GM18873 (cell line): Measurements from ENCODE around the gene UNCX.
"Not testable (repeated sequence)": the region's sequence is repeated elsewhere in the genome, so short reads cannot be mapped to it uniquely, and the experiment has no call there.

Experiments
- ATAC-seq: cut with Tn5 transposase; IDR thresholded peaks from one replicate; pipeline ENCODE4 v1.9.1; 2021; ENCODE audit warnings: mild to moderate bottlenecking, moderate library complexity, moderate number of reproducible peaks; ENCODE audit not compliant: unreplicated experiment, low FRiP score

The UNCX gene

DNA sequence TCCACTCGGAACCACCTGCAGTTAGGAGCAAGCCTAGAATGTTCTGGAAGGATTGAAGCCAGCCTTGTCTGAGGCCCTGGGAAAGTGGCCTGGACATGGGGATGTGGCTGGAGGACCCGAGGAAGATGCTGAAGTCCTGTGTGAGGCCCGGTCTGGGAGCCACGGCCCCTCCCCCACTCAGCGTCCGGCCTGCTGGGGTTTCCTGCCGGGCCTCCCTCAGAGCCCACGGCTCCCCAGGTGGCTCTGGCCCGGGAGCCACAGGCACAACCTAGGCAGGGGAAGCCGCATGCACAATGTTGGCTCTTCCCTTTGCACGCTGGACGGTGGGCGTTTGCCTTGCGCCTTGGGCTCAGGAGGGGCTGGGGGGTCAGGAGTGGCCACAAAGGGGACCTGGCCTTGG lies 39.0 kb downstream of the UNCX start:
- no peak for ATAC-seq

DNA sequence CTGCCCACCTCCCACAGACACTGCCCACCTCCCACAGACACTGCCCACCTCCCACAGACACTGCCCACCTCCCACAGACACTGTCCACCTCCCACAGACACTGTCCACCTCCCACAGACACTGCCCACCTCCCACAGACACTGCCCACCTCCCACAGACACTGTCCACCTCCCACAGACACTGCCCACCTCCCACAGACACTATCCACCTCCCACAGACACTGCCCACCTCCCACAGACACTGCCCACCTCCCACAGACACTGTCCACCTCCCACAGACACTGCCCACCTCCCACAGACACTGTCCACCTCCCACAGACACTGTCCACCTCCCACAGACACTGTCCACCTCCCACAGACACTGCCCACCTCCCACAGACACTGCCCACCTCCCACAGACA lies 39.5 kb downstream of the UNCX start:
- ATAC-seq = not testable (repeated sequence)

DNA sequence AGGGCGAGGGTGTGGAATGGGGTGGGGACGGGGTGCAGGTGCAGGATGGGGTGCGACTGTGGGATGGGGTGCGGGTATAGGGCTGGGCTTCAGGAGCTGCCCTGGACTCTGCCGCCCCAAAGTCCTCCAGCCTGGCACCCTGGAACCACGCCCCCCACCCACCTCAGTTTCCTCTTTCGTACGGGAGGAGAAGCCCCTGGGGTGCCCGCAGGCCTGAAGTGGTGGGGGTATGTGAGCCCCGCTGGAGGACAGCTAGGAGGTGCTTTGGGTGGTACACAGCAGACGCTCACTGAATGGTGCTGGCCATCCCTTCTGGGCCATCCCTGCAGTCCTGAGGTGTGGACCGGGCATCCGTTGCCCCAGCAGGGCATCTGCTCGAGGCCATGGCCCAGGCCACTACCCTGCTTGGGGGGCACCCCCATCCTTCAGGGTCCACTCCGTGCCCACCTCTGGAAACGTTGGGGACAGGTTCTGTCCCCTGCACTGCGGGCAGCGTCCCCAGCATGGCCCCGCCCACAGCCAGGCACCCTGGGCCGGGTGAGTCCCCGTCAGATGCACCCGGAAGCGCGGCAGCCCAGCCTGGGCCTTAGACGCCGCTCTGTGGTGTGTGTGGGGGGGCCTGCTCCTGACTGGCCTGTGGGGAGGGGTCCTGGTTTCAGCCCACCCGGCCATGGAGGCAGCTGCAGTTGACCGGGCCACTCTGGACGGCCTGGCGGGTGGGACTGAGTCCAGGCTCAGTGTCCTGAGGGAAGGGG lies 41.6 kb downstream of the UNCX start:
- no peak for ATAC-seq

DNA sequence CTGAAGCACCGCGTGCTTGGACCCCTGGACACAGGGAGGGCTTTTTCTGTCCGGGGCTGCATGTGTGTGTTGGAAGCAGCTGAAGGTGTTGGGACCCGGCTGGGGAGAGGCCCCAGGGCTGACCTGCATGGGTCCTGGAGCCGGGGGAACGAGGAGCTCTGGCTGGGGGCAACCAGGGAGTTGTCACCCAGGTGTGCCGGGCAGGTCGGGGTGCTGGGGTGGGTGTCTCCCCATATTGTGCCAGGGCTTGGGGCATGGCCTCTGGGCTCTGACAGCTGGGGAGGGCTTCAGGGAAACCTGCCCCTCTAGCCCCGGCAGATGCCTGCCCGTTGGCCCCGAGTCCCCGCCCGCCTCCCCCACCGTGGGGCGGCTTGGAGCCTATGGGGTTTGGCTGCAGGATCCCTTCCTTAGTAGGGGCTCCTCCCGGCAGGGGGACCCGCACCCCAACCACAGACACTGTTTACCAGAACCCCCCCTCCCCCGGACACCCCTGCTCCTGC lies 42.3 kb downstream of the UNCX start:
- no peak for ATAC-seq

DNA sequence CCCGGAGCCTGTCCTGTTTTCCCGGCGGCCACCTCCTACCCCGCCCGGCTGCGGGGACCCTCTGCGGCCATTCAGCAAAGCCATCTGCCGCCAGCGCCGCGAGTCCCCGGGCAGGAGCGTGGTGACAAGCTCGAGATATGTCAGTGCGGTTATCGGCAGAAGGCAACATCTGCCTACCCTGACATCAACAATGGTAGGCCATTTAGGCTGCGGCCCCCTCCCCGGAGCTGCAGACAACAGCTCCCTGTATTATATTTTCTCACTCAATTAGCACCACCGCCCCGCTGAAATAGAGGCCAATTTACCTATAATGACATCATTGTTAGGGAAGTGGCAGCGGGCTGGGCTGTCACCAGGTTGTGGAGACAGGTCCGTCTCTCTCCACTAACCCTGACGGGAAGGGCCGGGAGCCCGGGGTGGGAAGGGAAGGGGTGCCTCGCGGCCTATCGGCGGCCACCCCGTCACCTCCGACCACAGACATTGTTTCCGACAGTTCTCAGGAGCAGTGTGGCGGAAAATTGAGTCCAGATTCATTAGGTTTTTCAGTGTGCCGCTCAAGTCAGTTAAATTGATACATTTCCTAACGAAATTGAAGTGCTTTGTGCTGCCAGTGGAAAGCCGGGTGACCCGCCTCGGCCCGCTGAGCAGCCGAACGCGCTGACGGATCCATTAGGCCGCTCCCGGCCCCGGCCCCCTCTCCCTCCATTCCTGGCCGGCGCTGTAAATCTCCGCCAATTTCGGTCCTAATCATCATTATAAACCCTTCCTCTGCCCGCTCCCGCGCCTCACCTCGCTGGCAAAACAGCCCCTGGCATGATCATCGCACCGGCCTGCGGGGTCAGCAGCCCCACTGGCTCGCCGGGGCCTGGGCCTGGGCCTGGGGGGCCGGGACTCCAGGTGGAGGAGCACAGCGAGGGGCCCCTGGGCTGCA lies 43.0 kb downstream of the UNCX start:
- ATAC-seq = no peak

DNA sequence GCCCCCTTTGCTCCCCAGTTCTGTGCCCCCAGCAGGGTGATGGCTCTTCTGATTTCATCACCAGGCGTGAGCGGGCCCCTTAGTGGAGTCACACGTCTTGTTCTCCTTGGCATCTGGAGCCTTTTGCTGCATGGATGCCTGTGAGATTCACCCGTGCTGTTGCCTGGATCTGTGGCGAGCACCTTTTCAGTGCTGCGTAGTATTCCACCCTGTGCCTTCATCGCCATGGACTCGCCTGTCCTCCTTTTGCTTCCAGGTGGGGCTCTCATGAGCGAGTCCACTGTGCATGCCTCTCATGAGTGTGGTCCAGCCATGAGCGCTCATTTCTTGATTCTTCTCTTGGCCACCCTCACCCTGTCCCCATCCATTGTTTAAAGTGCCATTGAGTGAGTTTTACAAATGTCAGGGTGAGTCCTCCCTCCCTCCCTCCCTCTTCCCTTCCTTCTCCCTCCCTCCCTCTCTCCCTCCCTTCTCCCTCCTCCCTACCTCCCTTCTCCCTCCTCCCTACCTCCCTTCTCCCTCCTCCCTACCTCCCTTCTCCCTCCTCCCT lies 44.0 kb downstream of the UNCX start:
- no peak for ATAC-seq

DNA sequence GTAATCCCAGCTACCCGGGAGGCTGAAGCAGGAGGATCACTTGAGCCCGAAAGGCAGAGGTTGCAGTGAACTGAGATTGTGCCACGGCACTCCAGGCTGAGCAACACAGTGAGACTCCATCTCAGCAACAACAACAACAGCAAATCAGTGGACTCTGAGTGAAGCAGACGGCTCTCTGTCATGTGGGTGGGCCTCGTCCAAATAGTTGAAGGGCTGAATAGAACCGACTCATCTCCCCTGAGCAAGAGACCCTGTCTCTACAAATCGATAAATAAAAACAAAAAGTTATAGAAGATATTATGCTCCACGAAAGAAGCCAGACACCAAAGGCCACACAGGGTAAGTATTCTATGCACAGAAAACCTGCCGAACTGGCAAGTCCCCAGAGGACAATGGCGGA lies 45.9 kb downstream of the UNCX start:
- ATAC-seq = no peak

DNA sequence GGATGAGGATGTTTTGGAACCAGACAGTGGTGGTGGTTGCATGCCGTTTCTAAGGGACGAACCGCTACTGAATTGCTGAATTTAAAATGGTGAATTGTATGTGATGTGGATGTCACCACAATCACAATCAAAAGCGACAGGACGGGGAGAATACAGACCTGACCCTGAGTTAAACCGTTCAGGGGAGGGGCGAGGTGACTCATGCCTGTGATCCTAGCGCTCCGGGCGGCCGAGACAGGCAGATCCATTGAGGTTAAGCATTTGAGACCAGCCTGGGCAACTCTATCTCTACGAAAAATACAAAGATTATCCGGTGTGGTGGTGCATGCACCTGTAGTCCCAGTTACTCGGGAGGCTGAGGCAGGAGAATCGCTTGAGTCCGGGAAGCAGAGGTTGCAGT lies 46.4 kb downstream of the UNCX start:
- ATAC-seq = no peak

DNA sequence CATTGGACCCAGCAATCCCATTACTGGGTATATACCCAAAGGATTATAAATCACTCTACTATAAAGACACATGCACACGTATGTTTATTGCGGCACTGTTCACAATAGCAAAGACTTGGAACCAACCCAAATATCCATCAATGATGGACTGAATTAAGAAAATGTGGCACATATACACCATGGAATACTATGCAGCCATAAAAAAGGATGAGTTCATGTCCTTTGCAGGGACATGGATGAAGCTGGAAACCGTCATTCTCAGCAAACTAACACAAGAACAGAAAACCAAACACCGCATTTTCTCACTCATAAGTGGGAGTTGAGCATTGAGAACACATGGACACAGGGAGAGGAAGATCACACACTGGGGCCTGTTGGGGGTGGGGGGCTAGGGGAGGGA lies 47.2 kb downstream of the UNCX start:
- ATAC-seq = not testable (repeated sequence)

DNA sequence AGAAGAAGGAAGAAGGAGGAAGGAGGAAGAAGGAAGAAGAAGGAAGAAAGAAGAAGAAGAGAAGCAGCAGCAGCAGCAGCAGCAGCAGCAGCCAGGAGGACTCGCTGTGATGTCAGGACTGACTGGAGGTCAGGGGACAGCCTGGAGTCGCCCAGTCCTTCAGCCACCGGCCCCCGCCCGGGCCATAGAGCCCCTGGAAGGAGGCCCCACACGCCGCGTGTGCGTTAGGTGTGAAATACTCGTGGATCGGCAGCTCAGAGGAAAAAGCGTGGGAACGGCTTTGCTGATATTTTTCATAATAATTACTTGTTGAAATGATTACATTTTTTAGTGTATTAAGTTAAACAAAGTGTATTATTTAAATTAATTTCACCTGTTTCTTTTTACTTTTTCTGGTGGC lies 48.4 kb downstream of the UNCX start:
- ATAC-seq = no peak

DNA sequence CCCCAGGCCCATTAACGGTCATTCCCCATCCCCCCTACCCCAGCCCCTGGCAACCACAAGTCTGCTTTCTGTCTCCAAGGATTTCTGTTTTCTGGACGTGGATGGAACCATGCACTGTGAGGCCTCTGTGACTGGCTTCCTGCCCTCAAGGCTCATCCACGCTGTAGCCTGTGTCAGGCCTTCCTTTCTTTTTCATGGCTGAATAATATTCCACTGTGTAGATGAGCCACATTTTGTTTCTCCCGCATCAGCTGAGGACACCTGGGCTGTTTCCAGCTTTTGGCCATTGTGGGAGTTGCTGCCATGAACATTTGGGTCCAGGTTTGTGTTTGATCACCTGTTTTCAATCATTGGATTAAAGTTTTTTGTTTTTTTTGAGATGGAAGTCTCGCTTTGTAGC lies 50.0 kb downstream of the UNCX start:
- ATAC-seq = no peak

DNA sequence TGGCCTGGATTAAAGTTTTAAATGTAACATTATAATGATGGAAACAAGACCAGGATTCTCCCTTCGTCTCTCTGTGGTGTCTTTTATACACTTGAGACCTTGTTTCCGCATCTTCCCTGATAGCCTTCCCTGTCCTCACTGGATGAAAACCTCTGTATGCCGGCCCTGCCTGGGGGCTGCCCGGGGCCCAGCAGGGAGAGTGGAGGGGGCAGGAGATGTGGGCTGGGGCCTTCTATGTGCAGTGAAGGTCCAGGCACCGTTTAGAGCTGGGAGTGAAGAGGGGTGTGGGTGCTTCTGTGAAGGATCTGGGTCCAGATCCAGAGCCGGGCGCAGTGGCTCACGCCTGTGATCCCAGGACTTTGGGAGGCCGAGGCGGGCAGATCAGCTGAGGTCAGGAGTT lies 50.7 kb downstream of the UNCX start:
- no peak for ATAC-seq

DNA sequence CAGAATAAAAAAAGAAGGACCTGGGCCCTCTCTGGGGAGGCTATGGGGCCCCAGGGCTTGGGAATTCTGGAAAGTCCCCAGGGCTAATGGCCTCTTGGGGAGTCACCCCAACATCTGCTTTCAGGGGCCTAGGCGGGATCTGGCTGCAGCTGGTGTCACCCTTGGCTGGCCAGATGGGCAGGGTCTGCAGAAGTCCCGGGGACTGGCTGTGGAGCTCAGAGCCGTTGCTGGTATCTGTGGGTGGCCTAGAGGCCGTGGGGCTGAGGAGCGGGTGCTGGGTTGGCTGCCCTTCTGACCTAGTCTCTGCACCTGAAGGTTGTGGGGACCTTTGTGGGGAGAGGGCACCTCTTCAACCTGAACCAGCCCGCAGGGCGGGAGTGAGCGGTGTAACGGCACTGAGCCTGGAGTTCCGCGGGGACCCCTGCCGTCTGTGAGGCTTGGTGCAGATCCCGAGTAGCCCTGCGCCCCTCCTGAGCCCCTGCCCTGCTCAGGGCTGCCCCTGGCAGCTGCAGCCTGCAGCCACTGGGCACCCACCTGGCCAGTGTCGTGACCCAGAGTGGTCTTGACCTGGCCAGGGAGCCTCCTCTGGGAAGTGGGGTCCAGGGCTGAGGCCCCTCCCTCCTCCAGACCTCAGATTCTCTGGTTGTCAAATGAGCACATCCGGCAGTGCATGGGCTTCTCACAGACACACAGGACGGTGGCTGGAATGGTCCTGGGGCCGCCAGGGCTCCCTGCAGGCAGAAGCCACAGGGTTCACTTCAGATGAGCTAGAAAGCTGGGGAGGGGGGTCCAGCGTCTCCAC lies 51.5 kb downstream of the UNCX start:
- ATAC-seq = no peak

DNA sequence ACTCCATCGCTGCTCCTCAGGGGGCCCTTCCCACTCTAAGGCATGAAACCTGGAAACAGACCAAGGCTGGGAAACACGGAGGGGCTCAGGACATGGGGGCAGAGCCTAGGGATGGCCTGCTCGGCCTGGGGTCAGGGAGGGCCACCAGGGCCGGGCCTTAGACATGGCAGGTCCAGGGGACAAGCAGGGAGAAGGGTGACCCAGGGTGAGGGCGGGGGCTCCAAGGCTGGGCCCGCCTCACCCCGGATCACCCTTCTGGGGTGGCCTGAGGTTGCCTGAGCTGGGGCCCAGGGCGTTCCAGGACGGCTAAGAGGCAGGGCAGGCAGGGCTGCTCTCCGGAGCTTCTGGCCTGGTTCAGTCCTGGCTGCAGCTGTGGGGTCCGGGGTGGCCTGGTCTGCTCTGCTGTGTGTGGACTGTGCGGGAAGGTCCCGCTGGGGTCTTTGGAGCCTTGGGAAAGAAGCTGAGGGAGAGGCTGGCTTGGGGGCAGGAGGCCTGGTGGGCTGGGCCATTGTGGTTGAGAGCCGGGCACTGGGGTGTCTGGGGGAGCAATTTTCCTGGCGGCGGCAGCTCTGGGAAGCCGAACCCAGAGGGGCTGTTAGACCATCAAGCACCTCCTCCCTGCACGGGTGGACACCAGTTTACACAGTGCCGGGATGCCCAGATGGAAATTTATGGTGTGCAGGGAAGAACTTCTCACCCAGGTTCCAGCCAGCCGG lies 52.2 kb downstream of the UNCX start:
- ATAC-seq = no peak

DNA sequence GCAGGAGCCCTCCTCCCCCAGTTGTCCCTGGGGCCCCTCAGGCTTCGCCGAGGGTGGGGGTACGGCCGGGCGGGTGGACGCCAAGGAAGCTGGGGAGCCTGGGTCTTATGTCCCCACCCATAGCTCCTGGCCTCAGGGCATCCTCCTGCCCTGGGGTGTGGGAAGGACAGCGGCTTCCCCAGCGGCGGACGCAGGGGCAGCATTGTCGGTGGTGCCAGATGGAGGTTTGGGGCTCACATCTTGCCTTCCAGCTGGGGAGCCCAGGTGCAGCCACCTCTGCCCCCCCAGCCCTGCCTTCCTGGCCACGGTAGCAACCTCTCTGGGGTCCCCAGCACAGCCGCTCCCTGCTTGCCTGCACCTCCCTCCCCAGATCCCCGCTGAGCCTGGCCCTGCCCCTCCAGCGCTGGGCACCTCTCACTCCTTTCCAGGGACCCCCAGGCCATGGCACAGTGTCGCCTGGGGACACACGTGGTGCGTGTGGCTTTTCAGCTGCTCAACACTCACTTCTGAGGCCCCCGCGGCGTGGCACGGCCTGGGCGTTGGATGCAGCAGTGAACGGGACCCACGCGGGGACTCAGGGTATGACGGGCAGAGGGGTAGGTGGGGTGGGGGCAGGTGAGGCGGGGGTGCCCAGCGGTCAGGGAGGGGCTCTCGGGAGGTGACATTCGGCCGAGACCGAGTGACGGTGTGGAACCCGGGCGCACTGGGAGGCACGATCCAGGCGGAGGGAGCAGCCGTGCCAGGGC lies 53.1 kb downstream of the UNCX start:
- ATAC-seq = no peak
